Loucy (cell line): ENCODE data around the gene TMEM121.

Experiments used
- H2AFZ ChIP-seq: fragments of 200-600 bp; sonication (generic); 2 replicates; pipeline ENCODE4 v1.6.0; 2016; ENCODE audit warnings: antibody characterized with exemption, mild to moderate bottlenecking, low read length, moderate library complexity
- H3F3A ChIP-seq: fragments of 200-600 bp; 2 replicates; pipeline ENCODE4 v1.6.0; 2016; ENCODE audit warnings: antibody characterized with exemption, low read depth, mild to moderate bottlenecking
- H3K27me3 ChIP-seq: fragments of 200-600 bp; sonication (generic); 2 replicates; pipeline ENCODE4 v1.6.1; 2014; ENCODE audit warnings: low read length, mild to moderate bottlenecking; ENCODE audit not compliant: insufficient read depth, poor library complexity, severe bottlenecking
- H3K36me3 ChIP-seq: fragments of 200-600 bp; sonication (generic); 2 replicates; pipeline ENCODE4 v1.6.1; 2016; ENCODE audit warnings: low read length; ENCODE audit not compliant: insufficient read depth
- H3K4me1 ChIP-seq: fragments of 200-600 bp; sonication (generic); 2 replicates; pipeline ENCODE4 v1.5.1; 2014; ENCODE audit warnings: low read length, mild to moderate bottlenecking; ENCODE audit not compliant: insufficient read depth, poor library complexity, severe bottlenecking
- H3K4me2 ChIP-seq: fragments of 200-600 bp; sonication (generic); 2 replicates; pipeline ENCODE4 v1.6.0; 2014; ENCODE audit warnings: antibody characterized with exemption, low read length, low read depth, mild to moderate bottlenecking; ENCODE audit not compliant: poor library complexity, severe bottlenecking
- H3K4me3 ChIP-seq: fragments of 200-600 bp; sonication (generic); 2 replicates; pipeline ENCODE4 v1.5.1; 2014; ENCODE audit warnings: low read length, mild to moderate bottlenecking, mixed read lengths; ENCODE audit not compliant: poor library complexity, severe bottlenecking
- H3K79me2 ChIP-seq: fragments of 200-600 bp; sonication (generic); 2 replicates; pipeline ENCODE4 v1.6.1; 2014; ENCODE audit warnings: low read length; ENCODE audit not compliant: insufficient read depth
- H3K9ac ChIP-seq: fragments of 200-600 bp; sonication (generic); 2 replicates; pipeline ENCODE4 v1.6.0; 2014; ENCODE audit warnings: mild to moderate bottlenecking, low read depth, low read length, moderate library complexity; ENCODE audit not compliant: poor library complexity, severe bottlenecking
- H3K9me2 ChIP-seq: fragments of 200-600 bp; sonication (generic); replicated peaks from 2 replicates; pipeline ENCODE4 v1.6.1; 2016; ENCODE audit warnings: low read depth, low read length, mixed read lengths
- H3K9me3 ChIP-seq: fragments of 200-600 bp; sonication (generic); 2 replicates; pipeline ENCODE4 v1.6.1; 2014; ENCODE audit warnings: mild to moderate bottlenecking, antibody characterized with exemption, low read length, low read depth; ENCODE audit not compliant: insufficient read depth
- H4K20me1 ChIP-seq: fragments of 200-600 bp; sonication (generic); 2 replicates; pipeline ENCODE4 v1.6.0; 2014; ENCODE audit warnings: antibody characterized with exemption, low read length, mild to moderate bottlenecking; ENCODE audit not compliant: insufficient read depth, poor library complexity, severe bottlenecking
- CTCF ChIP-seq: fragments of 200-600 bp; sonication (generic); conservative IDR thresholded peaks from 2 replicates; pipeline ENCODE4 v1.5.1; 2014; ENCODE audit warnings: mild to moderate bottlenecking, antibody characterized with exemption, low read length
- EZH2phosphoT487 ChIP-seq: fragments of 200-600 bp; IDR thresholded peaks from 2 replicates; pipeline ENCODE4 v1.6.1; 2018; ENCODE audit warnings: antibody characterized with exemption, mild to moderate bottlenecking, moderate library complexity, borderline replicate concordance

TMEM121 gene

GRCh38 chr14:105500726-105501101 is 25.7 kb upstream of the TMEM121 start:
- H2AFZ ChIP-seq, result no peak overlapping the region
- no peaks in the 10 kb centered on the region for H3F3A ChIP-seq
- no peaks in the 10 kb centered on the region for H3K4me1 ChIP-seq
- H3K9me3 ChIP-seq, result no peaks in the 10 kb centered on the region
- no peak overlapping the region for H3K4me3 ChIP-seq
- TF ChIP-seq CTCF (no peak), EZH2phosphoT487 (no peak)
- no peaks in the 10 kb centered on the region for H3K79me2 ChIP-seq
- H3K36me3 ChIP-seq, result no peaks in the 10 kb centered on the region
- H4K20me1 ChIP-seq, result no peaks in the 10 kb centered on the region
- no peak overlapping the region for H3K4me2 ChIP-seq
- no peak overlapping the region for H3K9ac ChIP-seq
- no peaks in the 10 kb centered on the region for H3K27me3 ChIP-seq
- H3K9me2 ChIP-seq, result no peaks in the 10 kb centered on the region

- H4K20me1 ChIP-seq, result no peaks in the 10 kb centered on the region
- H3F3A ChIP-seq, result no peaks in the 10 kb centered on the region
- no peak overlapping the region for H3K4me3 ChIP-seq
- no peaks in the 10 kb centered on the region for H3K27me3 ChIP-seq
- H3K9me2 ChIP-seq, result no peaks in the 10 kb centered on the region
- H3K4me2 ChIP-seq, result no peak overlapping the region
- no peak overlapping the region for H2AFZ ChIP-seq
- TF ChIP-seq CTCF (no peak), EZH2phosphoT487 (no peak)
- H3K9me3 ChIP-seq, result no peaks in the 10 kb centered on the region
- H3K79me2 ChIP-seq, result no peaks in the 10 kb centered on the region
- no peaks in the 10 kb centered on the region for H3K4me1 ChIP-seq
- no peak overlapping the region for H3K9ac ChIP-seq
- H3K36me3 ChIP-seq, result no peaks in the 10 kb centered on the region
These were observed 24.7 kb upstream of the TMEM121 start for GRCh38 chr14:105501504-105502291.

GRCh38 chr14:105502446-105503295 is 23.7 kb upstream of the TMEM121 start:
- H3K9me2 ChIP-seq, result no peaks in the 10 kb centered on the region
- TF ChIP-seq EZH2phosphoT487 (no peak), CTCF (no peak)
- H3K4me1 ChIP-seq, result peaks cover 5% of the 10 kb centered on the region
- H2AFZ ChIP-seq, result no peak overlapping the region
- no peaks in the 10 kb centered on the region for H4K20me1 ChIP-seq
- no peaks in the 10 kb centered on the region for H3F3A ChIP-seq
- H3K9me3 ChIP-seq, result no peaks in the 10 kb centered on the region
- H3K27me3 ChIP-seq, result no peaks in the 10 kb centered on the region
- no peak overlapping the region for H3K4me3 ChIP-seq
- no peak overlapping the region for H3K4me2 ChIP-seq
- H3K9ac ChIP-seq, result no peak overlapping the region
- H3K79me2 ChIP-seq, result no peaks in the 10 kb centered on the region
- no peaks in the 10 kb centered on the region for H3K36me3 ChIP-seq
